Measurements from ENCODE around the gene ABCC11.

DNA sequence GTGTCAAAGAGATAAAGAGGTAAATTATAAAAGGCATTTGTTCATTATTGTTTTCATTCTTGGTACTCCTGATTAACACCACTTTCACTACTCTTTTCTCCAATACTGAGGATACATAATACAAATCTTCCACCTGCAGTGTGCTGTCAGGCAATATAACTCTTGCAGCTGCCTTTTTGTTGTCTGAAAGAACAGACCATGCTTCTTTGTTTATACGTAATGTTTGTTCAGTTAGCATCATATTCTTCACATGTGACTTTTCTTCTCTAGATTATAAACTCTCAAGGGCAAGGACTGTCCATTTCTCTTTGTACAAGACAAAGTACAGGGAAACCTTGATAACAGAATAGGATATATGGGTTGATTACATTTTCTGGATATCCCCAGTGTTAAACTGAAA lies 14.2 kb upstream of the ABCC11 start:
- TF ChIP-seq EZH2 (IDR thresholded peaks at IDR 0.05; ENCODE audit: insufficient read depth, poor library complexity, severe bottlenecking) (no peak), EZH2phosphoT487 (IDR thresholded peaks at IDR 0.05; ENCODE audit: insufficient read depth, low read depth) (no peak)
